RWPE1 (cell line): ENCODE measurements around the gene ST7L.
"Not testable (repeated sequence)": the region's sequence is repeated elsewhere in the genome, so short reads cannot be mapped to it uniquely, and the experiment has no call there.

Source experiments
- CTCF ChIA-PET: fragments of 350-600 bp; sonication (Branson Sonifier 250); formaldehyde crosslinking; extraction: SDS; loops from one replicate; lab custom pipeline; 2021; lab: Yijun Ruan, JAX
- POLR2A ChIA-PET: fragments of 400-600 bp; formaldehyde crosslinking; extraction: SDS; loops from one replicate; lab custom pipeline; 2020; ENCODE audit warnings: antibody characterized with exemption; ENCODE audit not compliant: low non-redundant PET; lab: Yijun Ruan, JAX
- DNase-seq: peaks from one replicate; pipeline ENCODE4 v3.0.0; 2012; ENCODE audit warnings: low spot score
- H3K27ac ChIP-seq: fragments of 450-650 bp; 2 replicates; pipeline ENCODE4 v1.5.1; 2017
- TF ChIP-seq, protein P1 (sequence below): fragments of 450-650 bp; conservative IDR thresholded peaks from 2 replicates; pipeline ENCODE4 v1.5.1; 2017; ENCODE audit warnings: low read depth, mild to moderate bottlenecking

ST7L gene, protein sequence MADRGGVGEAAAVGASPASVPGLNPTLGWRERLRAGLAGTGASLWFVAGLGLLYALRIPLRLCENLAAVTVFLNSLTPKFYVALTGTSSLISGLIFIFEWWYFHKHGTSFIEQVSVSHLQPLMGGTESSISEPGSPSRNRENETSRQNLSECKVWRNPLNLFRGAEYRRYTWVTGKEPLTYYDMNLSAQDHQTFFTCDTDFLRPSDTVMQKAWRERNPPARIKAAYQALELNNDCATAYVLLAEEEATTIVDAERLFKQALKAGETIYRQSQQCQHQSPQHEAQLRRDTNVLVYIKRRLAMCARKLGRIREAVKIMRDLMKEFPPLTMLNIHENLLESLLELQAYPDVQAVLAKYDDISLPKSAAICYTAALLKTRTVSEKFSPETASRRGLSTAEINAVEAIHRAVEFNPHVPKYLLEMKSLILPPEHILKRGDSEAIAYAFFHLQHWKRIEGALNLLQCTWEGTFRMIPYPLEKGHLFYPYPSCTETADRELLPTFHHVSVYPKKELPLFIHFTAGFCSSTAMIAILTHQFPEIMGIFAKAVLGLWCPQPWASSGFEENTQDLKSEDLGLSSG

DNA sequence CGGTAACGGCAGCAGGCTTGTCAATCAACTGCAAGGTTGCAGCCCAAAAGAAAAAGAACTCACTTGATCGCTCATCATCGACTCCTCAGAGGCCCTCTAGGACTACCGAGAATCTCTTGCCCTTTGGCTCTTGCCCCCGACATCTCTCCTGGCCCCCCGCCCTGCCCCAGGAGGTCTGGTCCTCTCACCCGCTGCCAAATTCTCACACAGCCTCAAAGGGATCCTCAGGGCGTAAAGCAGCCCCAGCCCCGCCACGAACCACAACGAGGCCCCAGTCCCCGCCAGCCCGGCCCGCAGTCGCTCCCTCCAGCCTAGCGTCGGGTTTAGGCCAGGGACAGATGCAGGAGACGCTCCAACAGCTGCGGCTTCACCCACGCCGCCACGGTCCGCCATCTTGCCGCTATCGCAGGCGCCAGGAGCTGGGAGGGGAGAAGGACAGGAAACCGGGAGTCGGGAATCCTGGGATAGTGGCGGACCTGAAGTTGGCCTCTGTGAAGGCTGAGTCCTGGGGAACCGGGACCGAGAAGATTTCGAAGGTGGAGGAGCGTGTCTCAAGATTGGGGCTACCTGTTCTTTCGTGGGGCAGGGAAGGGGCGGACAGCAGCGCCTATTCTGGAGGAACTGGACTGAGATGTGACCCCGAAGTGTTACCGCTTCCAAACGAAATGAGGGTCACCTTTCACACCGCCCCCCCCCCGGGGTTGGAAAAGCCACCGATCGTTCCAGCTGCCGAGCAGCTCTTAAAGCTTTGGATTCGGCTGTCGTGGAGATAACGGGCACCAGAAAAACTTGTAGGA, at the start of gene ST7L:
Gene ST7L, minus strand, starts transcription at position 421 of the 797 bp plus-strand sequence. Its CDS starts 28 bp downstream, at position 393.
- CTCF ChIA-PET, result interaction anchor here (0.6 to 1.1 kb wide), 3 partner anchors 228 to 229 kb away, joined by 3 to 4 read pairs (median 4); no protein-coding TSS in a partner anchor
- POLR2A ChIA-PET, result interaction anchor here (0.6 to 1.1 kb wide), 2 partner anchors 18 to 86 kb away, joined by 3 to 5 read pairs; no protein-coding TSS in a partner anchor
- TF ChIP-seq, protein P1, sequence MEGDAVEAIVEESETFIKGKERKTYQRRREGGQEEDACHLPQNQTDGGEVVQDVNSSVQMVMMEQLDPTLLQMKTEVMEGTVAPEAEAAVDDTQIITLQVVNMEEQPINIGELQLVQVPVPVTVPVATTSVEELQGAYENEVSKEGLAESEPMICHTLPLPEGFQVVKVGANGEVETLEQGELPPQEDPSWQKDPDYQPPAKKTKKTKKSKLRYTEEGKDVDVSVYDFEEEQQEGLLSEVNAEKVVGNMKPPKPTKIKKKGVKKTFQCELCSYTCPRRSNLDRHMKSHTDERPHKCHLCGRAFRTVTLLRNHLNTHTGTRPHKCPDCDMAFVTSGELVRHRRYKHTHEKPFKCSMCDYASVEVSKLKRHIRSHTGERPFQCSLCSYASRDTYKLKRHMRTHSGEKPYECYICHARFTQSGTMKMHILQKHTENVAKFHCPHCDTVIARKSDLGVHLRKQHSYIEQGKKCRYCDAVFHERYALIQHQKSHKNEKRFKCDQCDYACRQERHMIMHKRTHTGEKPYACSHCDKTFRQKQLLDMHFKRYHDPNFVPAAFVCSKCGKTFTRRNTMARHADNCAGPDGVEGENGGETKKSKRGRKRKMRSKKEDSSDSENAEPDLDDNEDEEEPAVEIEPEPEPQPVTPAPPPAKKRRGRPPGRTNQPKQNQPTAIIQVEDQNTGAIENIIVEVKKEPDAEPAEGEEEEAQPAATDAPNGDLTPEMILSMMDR, result no peak
- DNase-seq, result peak; percentile 75
- peak within 1 kb of the TSS; percentile 98 for H3K27ac ChIP-seq

DNA sequence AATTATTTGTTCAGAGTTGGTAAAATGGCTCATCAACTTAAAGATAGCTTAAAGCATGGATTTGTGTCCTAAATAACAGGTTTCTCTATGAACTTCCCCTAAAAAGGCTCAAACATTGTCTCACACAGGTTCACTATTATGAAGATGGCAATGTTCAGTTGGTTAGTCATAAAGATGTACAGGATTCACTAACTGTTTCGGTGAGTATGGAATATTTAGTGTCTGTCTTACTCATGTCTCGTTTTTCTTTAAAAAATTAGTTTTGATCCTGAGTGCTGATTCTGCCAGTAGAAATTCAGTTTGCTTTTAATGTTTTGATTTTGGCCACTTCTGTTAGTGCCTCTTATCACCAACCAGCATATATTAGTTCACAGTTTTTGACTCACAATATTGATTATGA, 48.0 kb upstream of the ST7L start:
- DNase-seq, result no peak
- ChIA-PET CTCF (no interaction called here), POLR2A (no interaction called here)
- TF ChIP-seq, protein P1, result no peak
- no peak overlapping the region for H3K27ac ChIP-seq

DNA sequence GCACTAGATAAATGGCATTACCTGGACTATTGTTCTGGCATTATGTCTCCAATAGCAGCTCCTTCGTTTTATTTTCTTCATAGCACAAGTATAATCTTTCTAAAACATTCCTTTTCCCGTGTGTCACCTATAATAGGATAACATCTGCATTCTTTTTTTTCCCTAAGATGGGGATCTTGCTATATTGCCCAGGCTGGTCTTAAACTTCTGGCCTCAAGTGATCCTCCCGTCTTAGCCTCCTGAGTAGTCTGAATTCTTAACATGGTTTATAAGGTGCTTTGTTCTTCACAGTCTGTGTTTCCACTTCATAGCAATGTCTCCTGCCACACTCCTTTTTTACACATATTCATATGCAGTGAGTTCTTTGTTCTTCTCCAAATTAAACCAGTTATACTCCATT, 46.9 kb upstream of the ST7L start:
- ChIA-PET CTCF (interaction anchor here (0.6 kb wide), 1 partner anchor 22 kb away, joined by 3 read pairs; no protein-coding TSS in a partner anchor), POLR2A (no interaction called here)
- H3K27ac ChIP-seq, result no peak overlapping the region
- DNase-seq, result no peak
- TF ChIP-seq, protein P1, result no peak

DNA sequence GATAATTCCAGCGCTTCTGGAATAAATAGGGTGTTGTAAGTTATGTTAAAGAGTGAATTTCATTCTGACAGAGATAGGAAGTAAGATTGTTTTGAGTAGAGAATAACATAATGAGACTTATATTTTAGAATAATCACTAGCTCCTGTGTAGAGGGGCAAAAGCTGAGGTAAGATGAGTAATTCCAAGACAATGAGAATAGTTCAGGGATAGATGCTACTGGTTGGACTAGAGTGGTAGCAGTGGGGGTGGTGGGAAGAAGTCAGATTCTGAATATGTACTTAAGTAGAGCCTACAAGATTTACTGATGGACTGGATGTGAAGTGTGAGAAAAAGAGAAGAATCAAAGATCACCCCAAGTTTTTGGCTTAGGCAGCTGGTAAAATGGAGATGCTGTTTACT, 32.3 kb upstream of the ST7L start:
- TF ChIP-seq, protein P1, result no peak
- ChIA-PET POLR2A (no interaction called here), CTCF (interaction anchor here (0.7 kb wide), 1 partner anchor 421 kb away, joined by 3 read pairs; no protein-coding TSS in a partner anchor)
- DNase-seq, result no peak
- H3K27ac ChIP-seq, result no peak overlapping the region

DNA sequence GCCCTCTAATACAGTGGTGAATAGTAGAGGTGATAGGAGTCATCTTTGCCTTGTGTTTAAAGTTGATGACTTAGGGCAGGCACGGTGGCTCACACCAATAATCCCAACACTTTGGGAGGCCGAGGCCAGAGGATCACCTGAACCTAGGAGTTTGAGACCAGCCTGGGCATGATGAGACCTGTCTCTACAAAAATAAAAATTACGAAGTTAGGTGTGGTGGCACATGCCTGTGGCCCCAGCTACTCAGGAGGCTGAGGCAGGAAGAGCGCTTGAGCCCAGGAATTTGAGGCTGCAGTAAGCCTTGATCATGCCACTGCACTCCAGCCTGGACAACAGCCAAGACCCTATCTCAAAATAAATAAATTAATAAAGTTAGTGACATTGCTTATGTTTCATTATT, 27.3 kb upstream of the ST7L start:
- no peak for DNase-seq
- ChIA-PET POLR2A (no interaction called here), CTCF (no interaction called here)
- H3K27ac ChIP-seq, result peak overlapping the region; percentile 52
- TF ChIP-seq, protein P1, result no peak

DNA sequence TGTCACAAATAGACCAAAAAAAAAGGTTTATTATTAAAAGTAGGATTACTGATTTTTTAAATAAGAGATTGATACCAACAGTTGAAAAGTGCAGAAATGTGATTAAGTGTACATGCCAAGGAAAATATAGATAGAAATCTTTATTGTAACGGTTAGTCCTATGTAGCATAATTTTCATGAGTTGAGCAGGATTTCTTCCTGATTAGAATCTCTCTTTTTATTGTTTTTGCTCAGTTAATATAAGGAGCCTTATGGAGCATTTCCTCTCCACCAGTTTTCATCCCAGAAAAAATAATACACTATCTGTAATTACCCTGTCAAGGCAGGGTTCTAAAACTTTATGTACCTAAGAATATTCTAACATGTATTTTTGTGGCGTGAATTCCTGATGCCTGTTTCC, 24.1 kb upstream of the ST7L start:
- POLR2A ChIA-PET, result no interaction called here
- no peak overlapping the region for H3K27ac ChIP-seq
- DNase-seq, result no peak
- TF ChIP-seq, protein P1, result no peak
- CTCF ChIA-PET, result no interaction called here

DNA sequence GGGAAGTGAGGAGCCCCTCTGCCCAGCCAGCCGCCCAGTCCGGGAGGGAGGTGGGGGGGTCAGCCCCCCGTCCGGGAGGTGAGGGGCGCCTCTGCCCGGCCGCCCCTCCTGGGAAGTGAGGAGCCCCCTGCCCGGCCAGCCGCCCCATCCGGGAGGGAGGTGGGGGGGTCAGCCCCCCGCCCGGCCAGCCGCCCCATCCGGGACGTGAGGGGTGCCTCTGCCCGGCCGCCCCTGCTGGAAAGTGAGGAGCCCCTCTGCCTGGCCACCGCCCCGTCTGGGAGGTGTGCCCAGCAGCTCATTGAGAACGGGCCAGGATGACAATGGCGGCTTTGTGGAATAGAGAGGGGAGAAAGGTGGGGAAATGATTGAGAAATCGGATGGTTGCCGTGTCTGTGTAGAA, 21.5 kb upstream of the ST7L start:
- H3K27ac ChIP-seq, DNase-seq, CTCF ChIA-PET, POLR2A ChIA-PET: not testable (repeated sequence)
